Natural killer cell (primary cell): ENCODE measurements around the gene WFDC8. TPM values are rescaled to one million over a fixed set of nuclear protein-coding genes. Genes with fewer than 3 reads are reported as not detected.

Experiments used
- ATAC-seq, 3 donors: fragments of 150-1000 bp in 2 of 3; fragments of 200-7000 bp in 1 of 3; cut with Tn5 transposase; 1 replicate in 1 of 3; 2 replicates in 2 of 3; pipeline ENCODE4 v1.10.0; 2021; ENCODE audit warnings: mild to moderate bottlenecking in 2 of 3, moderate library complexity in 2 of 3
- DNase-seq, 2 donors: peaks; one replicate each; pipeline versions ENCODE4 v3.0.0 to v3.0.0-alpha.2; 2013 to 2021; ENCODE audit warnings: mixed read lengths in 1 of 2
- H3K27ac ChIP-seq: one replicate; pipeline ENCODE4 v1.5.1; 2013; ENCODE audit warnings: mild to moderate bottlenecking, low read length
- H3K27me3 ChIP-seq: one replicate; pipeline ENCODE4 v1.6.1; 2013; ENCODE audit warnings: low read length; ENCODE audit not compliant: control insufficient read depth, insufficient read depth
- H3K36me3 ChIP-seq: one replicate; pipeline ENCODE4 v1.6.1; 2013; ENCODE audit warnings: low read length; ENCODE audit not compliant: control insufficient read depth, insufficient read depth
- H3K4me1 ChIP-seq: one replicate; pipeline ENCODE4 v1.6.1; 2013; ENCODE audit warnings: low read length; ENCODE audit not compliant: control insufficient read depth, insufficient read depth
- H3K4me3 ChIP-seq: one replicate; pipeline ENCODE4 v1.5.1; 2013; ENCODE audit warnings: low read length
- H3K9me3 ChIP-seq: one replicate; pipeline ENCODE4 v1.6.1; 2013; ENCODE audit warnings: low read length; ENCODE audit not compliant: control insufficient read depth, insufficient read depth
- H3K27ac Mint-ChIP-seq, 2 donors: one replicate each; pipeline ENCODE4 v1.8.0; 2022; ENCODE audit warnings: mild to moderate bottlenecking in 2 of 2, mixed read lengths in 2 of 2, moderate library complexity in 1 of 2
- H3K27me3 Mint-ChIP-seq, 2 donors: one replicate each; pipeline ENCODE4 v1.8.0; 2022; ENCODE audit warnings: low read depth in 2 of 2, mixed read lengths in 2 of 2
- H3K36me3 Mint-ChIP-seq: one replicate; pipeline ENCODE4 v1.8.0; 2022; ENCODE audit warnings: mixed read lengths
- H3K4me1 Mint-ChIP-seq, 2 donors: one replicate each; pipeline ENCODE4 v1.8.0; 2022; ENCODE audit warnings: mixed read lengths in 2 of 2
- H3K4me3 Mint-ChIP-seq: one replicate; pipeline ENCODE4 v1.8.0; 2022; ENCODE audit warnings: mild to moderate bottlenecking, moderate library complexity, mixed read lengths
- H3K9me3 Mint-ChIP-seq, 2 donors: one replicate each; pipeline ENCODE4 v1.8.0; 2022; ENCODE audit warnings: mixed read lengths in 2 of 2
- CTCF ChIP-seq: fragments of 200-600 bp; IDR thresholded peaks from one replicate; pipeline ENCODE4 v1.8.0; 2022; ENCODE audit warnings: antibody characterized with exemption
- WGBS: methylation state at CpG from one replicate; pipeline ENCODE4 v1.1.7; 2013; ENCODE audit warnings: missing lambda C conversion rate; ENCODE audit not compliant: insufficient coverage; 5-methylcytosine and 5-hydroxymethylcytosine counted together
- intact Hi-C: fragments of 100-400 bp; cut with micrococcal nuclease; formaldehyde crosslinking; loops from one replicate; pipeline ENCODE4 v1.14.2; 2022
- total RNA-seq, 4 donors: library from RNA; stranded (reverse); fragments of 120-200 nt in 1 of 4; gene quantifications; one replicate each; pipeline versions ENCODE4 v1.2.3 to v1.2.4, GENCODE V29; 2013 to 2022

The WFDC8 gene
- total RNA-seq, 3 donors from 2014 or later (not counting 1 experiment from before 2014, with no cell fraction given) = not detected

- Histone ChIP-seq H3K9me3 (no peaks in the 10 kb centered on the region), H3K27me3 (no peaks in the 10 kb centered on the region), H3K27ac (no peak within 1 kb of the TSS), H3K4me1 (no peaks in the 10 kb centered on the region), H3K36me3 (no peaks in the 10 kb centered on the region), H3K4me3 (no peak within 1 kb of the TSS)
- Mint-ChIP-seq H3K4me3 (no peak within 1 kb of the TSS), H3K36me3 (no peaks in the 10 kb centered on the region), H3K27me3 (peaks cover 9 to 16% of the 10 kb centered on the region in 2 donors), H3K27ac (no peak within 1 kb of the TSS), H3K4me1 (no peaks in the 10 kb centered on the region), H3K9me3 (no peaks in the 10 kb centered on the region)
- intact Hi-C loops = no loop called here
- 89% methylated on average over 2 of the region's 2 CpGs for WGBS
- DNase-seq (no peak), ATAC-seq (no peak)
- TF ChIP-seq CTCF = no peak
Observed at GRCh38 chr20:45539382-45539781, 39.7 kb downstream of the WFDC8 start, which contains the start of gene WFDC6. TSS of gene WFDC6 (minus strand) at chr20:45539482. CDS start at chr20:45539407, 75 bp downstream.

DNA sequence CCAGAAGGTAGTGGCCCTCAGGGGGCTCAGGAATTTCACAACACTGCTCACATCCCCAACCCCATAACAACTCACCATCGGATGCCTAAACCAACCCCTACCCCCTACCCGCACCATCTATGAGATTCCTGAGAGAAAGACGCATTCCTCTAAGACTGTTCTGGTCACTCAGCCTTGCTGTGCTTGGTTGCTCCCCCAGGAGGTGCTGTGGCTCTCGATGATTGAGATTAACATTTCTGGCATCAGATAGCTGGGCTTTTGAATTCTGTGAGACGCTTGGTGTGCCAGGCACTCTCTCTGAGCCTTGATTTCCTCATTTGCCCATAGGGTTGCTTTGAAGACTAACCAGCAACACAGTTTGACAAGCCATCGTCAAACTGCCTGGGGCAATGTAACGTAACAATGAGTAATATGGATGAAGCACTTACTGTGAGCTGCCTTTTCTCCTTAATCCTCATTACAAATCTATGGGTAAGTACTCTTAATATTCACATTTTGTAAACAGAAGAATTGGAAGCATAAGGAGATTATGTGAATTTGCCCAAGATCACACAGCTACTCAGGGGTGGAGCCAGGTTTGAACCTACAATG lies 40.8 kb downstream of the WFDC8 start:
- Mint-ChIP-seq H3K9me3 (no peaks in the 10 kb centered on the region), H3K27ac (no peak overlapping the region), H3K4me3 (no peak overlapping the region), H3K4me1 (no peaks in the 10 kb centered on the region), H3K27me3 (peaks cover 9 to 16% of the 10 kb centered on the region in 2 donors), H3K36me3 (no peaks in the 10 kb centered on the region)
- 77% methylated on average over 6 of the region's 7 CpGs for WGBS
- ATAC-seq = no peak
- Histone ChIP-seq H3K4me3 (no peak overlapping the region), H3K27me3 (no peaks in the 10 kb centered on the region), H3K27ac (no peak overlapping the region), H3K9me3 (no peaks in the 10 kb centered on the region), H3K4me1 (no peaks in the 10 kb centered on the region), H3K36me3 (no peaks in the 10 kb centered on the region)
- no peak for TF ChIP-seq CTCF
- DNase-seq = no peak
- intact Hi-C loops = no loop called here

- Mint-ChIP-seq H3K4me1 (no peaks in the 10 kb centered on the region), H3K27me3 (peaks cover 25 to 51% of the 10 kb centered on the region in 2 donors), H3K36me3 (no peaks in the 10 kb centered on the region), H3K27ac (no peak overlapping the region), H3K4me3 (no peak overlapping the region), H3K9me3 (no peaks in the 10 kb centered on the region)
- DNase-seq (no peak), ATAC-seq (no peak)
- no peak for TF ChIP-seq CTCF
- no peak overlapping the region for H3K27ac ChIP-seq
- no peaks in the 10 kb centered on the region for H3K9me3 ChIP-seq
- H3K36me3 ChIP-seq = no peaks in the 10 kb centered on the region
- H3K4me3 ChIP-seq = no peak overlapping the region
- peaks cover 9% of the 10 kb centered on the region for H3K27me3 ChIP-seq
- no peaks in the 10 kb centered on the region for H3K4me1 ChIP-seq
- intact Hi-C loops = no loop called here
- WGBS = 95% methylated on average over 2 of the region's 4 CpGs
Observed at GRCh38 chr20:45527294-45527693, 51.8 kb downstream of the WFDC8 start.

- TF ChIP-seq CTCF = no peak
- intact Hi-C loops = no loop called here
- no peak overlapping the region for H3K27ac Mint-ChIP-seq
- ATAC-seq (no peak), DNase-seq (no peak)
- Histone ChIP-seq H3K4me3 (no peak overlapping the region), H3K27me3 (peaks cover 7% of the 10 kb centered on the region), H3K36me3 (no peaks in the 10 kb centered on the region), H3K27ac (no peak overlapping the region), H3K4me1 (no peaks in the 10 kb centered on the region), H3K9me3 (no peaks in the 10 kb centered on the region)
- WGBS = 100% methylated on average over 1 of the region's 1 CpG
- no peaks in the 10 kb centered on the region for H3K4me1 Mint-ChIP-seq
- no peak overlapping the region for H3K4me3 Mint-ChIP-seq
- no peaks in the 10 kb centered on the region for H3K36me3 Mint-ChIP-seq
- peaks cover 18 to 42% of the 10 kb centered on the region in 2 donors for H3K27me3 Mint-ChIP-seq
- no peaks in the 10 kb centered on the region for H3K9me3 Mint-ChIP-seq
Observed at GRCh38 chr20:45523821-45524220, 55.3 kb downstream of the WFDC8 start.
